Brain microvascular endothelial cell (primary cell): Measurements from ENCODE around the gene TMIGD1.

ENCODE experiments used
- DNase-seq: peaks from one replicate; pipeline ENCODE4 v3.0.0-alpha.2; 2020
- H3K27ac ChIP-seq: fragments of 250-450 bp; sonication (Bioruptor Pico); 2 replicates; pipeline ENCODE4 v1.5.1; 2020; ENCODE audit warnings: mild to moderate bottlenecking, moderate library complexity
- H3K27me3 ChIP-seq: fragments of 250-450 bp; sonication (Bioruptor Pico); replicated peaks from 2 replicates; pipeline ENCODE4 v1.5.1; 2020; ENCODE audit warnings: mild to moderate bottlenecking
- H3K36me3 ChIP-seq: fragments of 250-450 bp; sonication (Bioruptor Pico); replicated peaks from 2 replicates; pipeline ENCODE4 v1.5.1; 2020; ENCODE audit warnings: mild to moderate bottlenecking
- H3K4me3 ChIP-seq: 2 replicates; pipeline ENCODE4 v1.5.1; 2011; ENCODE audit warnings: low read depth, mild to moderate bottlenecking, control low read depth, low read length, moderate library complexity
- in situ Hi-C: cut with HindIII; loops from 2 replicates; pipeline ENCODE4 v1.10.0; 2017; ENCODE audit warnings: low sequenced_read_pairs, low pct_ligation_motif_present
- TF ChIP-seq, protein P1 (sequence below): IDR thresholded peaks from 2 replicates; pipeline ENCODE4 v1.5.1; 2011; ENCODE audit warnings: low read depth, mild to moderate bottlenecking, moderate library complexity, low read length, control low read depth, inconsistent platforms; ENCODE audit errors: missing control alignments

The TMIGD1 gene

DNA sequence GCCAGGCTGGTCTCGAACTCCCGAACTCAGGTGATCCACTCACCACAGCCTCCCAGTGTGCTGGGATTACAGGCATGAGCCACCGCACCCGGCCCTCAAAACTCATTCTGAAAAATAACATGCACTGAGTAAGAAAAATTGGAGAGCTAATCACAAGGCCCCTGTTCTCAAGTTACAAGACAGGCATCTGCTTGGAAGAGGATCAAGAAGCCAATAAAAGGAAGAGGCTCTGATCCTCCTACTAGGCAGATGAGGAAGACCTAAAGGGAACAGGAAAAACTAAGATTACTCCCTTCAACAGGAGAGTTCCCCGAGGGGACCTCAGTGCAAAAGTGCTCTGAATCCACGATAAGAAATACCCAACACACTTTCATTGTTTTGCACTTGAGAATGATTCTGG lies 60.5 kb downstream of the TMIGD1 start:
- peak; percentile 39 for DNase-seq
- in situ Hi-C loops = no loop called here
- peaks cover 23% of the 10 kb centered on the region for H3K36me3 ChIP-seq

DNA sequence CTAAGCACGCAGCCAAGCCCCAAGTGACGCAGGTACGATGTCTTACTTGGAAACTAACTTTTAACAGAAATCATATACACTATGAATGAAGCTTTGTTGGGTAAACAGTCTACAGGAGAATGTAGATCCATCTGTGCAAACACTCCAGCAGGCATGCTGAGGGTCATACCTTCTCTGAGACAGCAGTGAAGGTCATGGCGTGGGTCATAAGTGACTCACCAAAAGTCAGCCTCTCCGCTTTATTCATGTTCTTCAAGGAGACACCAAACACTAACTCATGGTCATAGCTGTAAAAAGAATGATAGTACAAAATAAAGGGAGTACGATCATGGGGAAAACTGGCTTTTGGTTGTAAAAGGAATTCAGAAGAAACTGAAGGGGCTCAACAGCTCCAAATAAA lies 62.8 kb downstream of the TMIGD1 start:
- in situ Hi-C loops = no loop called here
- TF ChIP-seq, protein P1, sequence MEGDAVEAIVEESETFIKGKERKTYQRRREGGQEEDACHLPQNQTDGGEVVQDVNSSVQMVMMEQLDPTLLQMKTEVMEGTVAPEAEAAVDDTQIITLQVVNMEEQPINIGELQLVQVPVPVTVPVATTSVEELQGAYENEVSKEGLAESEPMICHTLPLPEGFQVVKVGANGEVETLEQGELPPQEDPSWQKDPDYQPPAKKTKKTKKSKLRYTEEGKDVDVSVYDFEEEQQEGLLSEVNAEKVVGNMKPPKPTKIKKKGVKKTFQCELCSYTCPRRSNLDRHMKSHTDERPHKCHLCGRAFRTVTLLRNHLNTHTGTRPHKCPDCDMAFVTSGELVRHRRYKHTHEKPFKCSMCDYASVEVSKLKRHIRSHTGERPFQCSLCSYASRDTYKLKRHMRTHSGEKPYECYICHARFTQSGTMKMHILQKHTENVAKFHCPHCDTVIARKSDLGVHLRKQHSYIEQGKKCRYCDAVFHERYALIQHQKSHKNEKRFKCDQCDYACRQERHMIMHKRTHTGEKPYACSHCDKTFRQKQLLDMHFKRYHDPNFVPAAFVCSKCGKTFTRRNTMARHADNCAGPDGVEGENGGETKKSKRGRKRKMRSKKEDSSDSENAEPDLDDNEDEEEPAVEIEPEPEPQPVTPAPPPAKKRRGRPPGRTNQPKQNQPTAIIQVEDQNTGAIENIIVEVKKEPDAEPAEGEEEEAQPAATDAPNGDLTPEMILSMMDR = no peak
- H3K27me3 ChIP-seq = no peaks in the 10 kb centered on the region
- no peak overlapping the region for H3K4me3 ChIP-seq
- H3K27ac ChIP-seq = peak overlapping the region; percentile 28
- peaks cover 22% of the 10 kb centered on the region for H3K36me3 ChIP-seq
- peak; percentile 79 for DNase-seq

More for the DNA sequence above, 60.5 kb downstream of the TMIGD1 start:
- H3K4me3 ChIP-seq = no peak overlapping the region
- H3K27ac ChIP-seq = no peak overlapping the region
- TF ChIP-seq, protein P1 = no peak
- H3K27me3 ChIP-seq = no peaks in the 10 kb centered on the region

DNA sequence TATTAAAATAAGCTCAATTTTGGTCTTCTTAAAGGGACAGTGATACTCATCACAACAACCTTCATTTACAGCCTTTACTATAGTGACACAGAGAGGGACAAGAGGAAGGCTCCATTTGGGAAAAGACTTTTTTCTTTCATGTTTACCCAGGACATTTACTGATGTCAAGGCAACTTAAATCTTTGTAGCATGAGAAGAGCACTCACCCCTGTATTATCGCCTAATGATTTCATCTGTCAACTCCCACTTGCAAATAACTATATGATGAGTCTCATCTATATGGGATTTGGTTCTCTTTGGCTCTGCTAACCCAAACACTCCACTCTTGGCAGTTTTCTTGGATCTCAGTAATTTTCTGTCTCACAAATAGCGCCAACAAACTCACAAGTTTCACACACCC lies 66.2 kb downstream of the TMIGD1 start:
- DNase-seq = peak; percentile 29
- Histone ChIP-seq H3K27me3 (no peaks in the 10 kb centered on the region), H3K27ac (peak overlapping the region; percentile 37), H3K36me3 (peaks cover 21% of the 10 kb centered on the region), H3K4me3 (no peak overlapping the region)
- in situ Hi-C loops = no loop called here
- TF ChIP-seq, protein P1 = no peak
